HepG2 (cell line): ENCODE measurements around the gene KDM4B. TPM values are rescaled to one million over a fixed set of nuclear protein-coding genes. Genes with fewer than 3 reads are reported as not detected.

Experiments used
- ATAC-seq: fragments of 200-7000 bp; cut with Tn5 transposase; 3 replicates; pipeline ENCODE4 v1.9.1; 2020; ENCODE audit warnings: mild to moderate bottlenecking, moderate library complexity
- BruUV-seq: library from RNA; stranded (reverse); fragments of 400-500 nt; replicated peaks from 2 replicates; lab custom pipeline; 2021; lab: Mats Ljungman, UMichigan
- CTCF ChIA-PET: fragments of 300-600 bp; formaldehyde crosslinking; extraction: SDS; loops from one replicate; lab custom pipeline; 2021; ENCODE audit warnings: low total read pairs, inconsistent platforms, low intra/inter-chr PET ratio; lab: Yijun Ruan, JAX
- POLR2A ChIA-PET: fragments of 350-600 bp; sonication (Branson Sonifier 250); formaldehyde crosslinking; loops from one replicate; lab custom pipeline; 2020; ENCODE audit warnings: antibody characterized with exemption, inconsistent platforms; lab: Yijun Ruan, JAX
- DNase-seq: peaks from one replicate; pipeline ENCODE4 v3.0.0-alpha.2; 2015; ENCODE audit warnings: low spot score
- FAIRE-seq: peaks from 3 replicates; lab custom pipeline; 2011; peaks lifted over from hg19 to GRCh38; lab: Jason Lieb, UNC
- H2AFZ ChIP-seq: one replicate; pipeline ENCODE4 v1.6.1; 2011; ENCODE audit warnings: low read length, inconsistent platforms
- H3K27ac ChIP-seq: fragments of 300-600 bp; 3 replicates; pipeline ENCODE4 v1.8.0; 2011; ENCODE audit warnings: mixed run types, mild to moderate bottlenecking, mixed read lengths, low read length, inconsistent platforms; ENCODE audit not compliant: insufficient read depth; ENCODE audit errors: extremely low read length
- H3K27me3 ChIP-seq, 2 experiments: fragments of 200-600 bp in 1 of 2; 2 replicates in 1 of 2; 3 replicates in 1 of 2; pipeline versions ENCODE4 v1.6.0 to v1.8.0; 2011; ENCODE audit warnings: low read length in 2 of 2, mild to moderate bottlenecking in 2 of 2, moderate library complexity in 2 of 2, inconsistent platforms in 1 of 2; ENCODE audit not compliant: insufficient read depth in 2 of 2, control insufficient read depth in 1 of 2
- H3K36me3 ChIP-seq, 2 experiments: fragments of 200-600 bp in 1 of 2; replicated peaks in 1 of 2; 2 replicates in 1 of 2; 3 replicates in 1 of 2; pipeline versions ENCODE4 v1.5.1 to v1.8.0; 2011; ENCODE audit warnings: low read length in 2 of 2, inconsistent platforms in 1 of 2; ENCODE audit not compliant: insufficient read depth in 2 of 2, control insufficient read depth in 1 of 2
- H3K4me1 ChIP-seq: 2 replicates; pipeline ENCODE4 v1.5.1; 2012; ENCODE audit warnings: low read length, inconsistent platforms; ENCODE audit not compliant: insufficient read depth
- H3K4me2 ChIP-seq: 2 replicates; pipeline ENCODE4 v1.6.0; 2011; ENCODE audit warnings: low read depth, low read length, inconsistent platforms
- H3K4me3 ChIP-seq, 3 experiments: fragments of 200-600 bp in 1 of 3; sonication (generic), shearing (Covaris generic) in 1 of 3; replicated peaks in 1 of 3; 2 replicates each; pipeline ENCODE4 v1.5.1; 2011 to 2016; ENCODE audit warnings: low read length in 3 of 3, inconsistent platforms in 2 of 3, low read depth in 2 of 3, mild to moderate bottlenecking in 2 of 3, control low read depth in 1 of 3, mixed read lengths in 1 of 3; ENCODE audit not compliant: insufficient read depth in 1 of 3
- H3K79me2 ChIP-seq: one replicate; pipeline ENCODE4 v1.6.1; 2011; ENCODE audit warnings: low read length, inconsistent platforms; ENCODE audit not compliant: insufficient read depth
- H3K9ac ChIP-seq: 2 replicates; pipeline ENCODE4 v1.6.0; 2011; ENCODE audit warnings: mild to moderate bottlenecking, low read depth, low read length, inconsistent platforms; ENCODE audit not compliant: insufficient read depth
- H3K9me3 ChIP-seq: 2 replicates; pipeline ENCODE4 v1.5.1; 2012; ENCODE audit warnings: mild to moderate bottlenecking, low read length
- H4K20me1 ChIP-seq: 2 replicates; pipeline ENCODE4 v1.6.0; 2011; ENCODE audit warnings: inconsistent platforms, mild to moderate bottlenecking, low read length, moderate library complexity; ENCODE audit not compliant: insufficient read depth
- PHB2 ChIP-seq: fragments of 450-650 bp; IDR thresholded peaks from 2 replicates; pipeline ENCODE4 v1.6.1; 2018; ENCODE audit not compliant: partially characterized antibody
- SP140L ChIP-seq: sonication (generic); formaldehyde crosslinking; IDR thresholded peaks from 2 replicates; pipeline ENCODE4 v1.4.0; 2020; ENCODE audit warnings: missing genetic modification reagents, borderline replicate concordance
- ZIK1 ChIP-seq: sonication (generic); formaldehyde crosslinking; IDR thresholded peaks from 2 replicates; pipeline ENCODE4 v1.5.0; 2020; ENCODE audit warnings: mild to moderate bottlenecking, low read depth, missing genetic modification reagents, borderline replicate concordance
- ZNF615 ChIP-seq: sonication (generic); formaldehyde crosslinking; IDR thresholded peaks from 2 replicates; pipeline ENCODE4 v1.5.0; 2020; ENCODE audit warnings: mild to moderate bottlenecking, missing genetic modification reagents, borderline replicate concordance
- WGBS: methylation state at CpG from one replicate; pipeline ENCODE4 v1.1.6; 2017; ENCODE audit warnings: low lambda C conversion rate; 5-methylcytosine and 5-hydroxymethylcytosine counted together
- in situ Hi-C: cut with HindIII; loops from 2 replicates; pipeline ENCODE4 v1.10.0; 2017; ENCODE audit warnings: low pct_unique_long_range_greater_than_20kb; ENCODE audit not compliant: extremely low pct_ligation_motif_present
- intact Hi-C: fragments of 100-400 bp; cut with micrococcal nuclease; formaldehyde crosslinking; loops from one replicate; pipeline ENCODE4 v1.10.0; 2022; ENCODE audit not compliant: unreplicated experiment
- polyA plus RNA-seq, 8 experiments: library from polyadenylated mRNA; depleted of rRNA in 3 of 8; stranded (reverse) in 7 of 8; unstranded in 1 of 8; fragments of >200 nt; fragmentation: Illumina TruSeq in 4 of 8; extraction: Trizol in 4 of 8; gene quantifications; 2 replicates each; pipeline versions ENCODE4 v1.2.1 to v1.2.3, GENCODE V29; 2011 to 2016; ENCODE audit warnings: low read depth in 4 of 8, missing spikeins in 1 of 8, mixed read lengths in 1 of 8; ENCODE audit not compliant: insufficient read depth in 1 of 8
- total RNA-seq, 5 experiments: library from RNA; depleted of rRNA; stranded (reverse); fragments of >200 nt; fragmentation: Illumina TruSeq; extraction: Trizol; gene quantifications; 2 replicates each; pipeline ENCODE4 v1.2.3, GENCODE V29; 2016; ENCODE audit warnings: low read depth in 1 of 5
- TF ChIP-seq, protein P1 (sequence below): sonication (generic); formaldehyde crosslinking; IDR thresholded peaks from 2 replicates; pipeline ENCODE4 v1.5.1; 2020; ENCODE audit warnings: mild to moderate bottlenecking, missing genetic modification reagents, borderline replicate concordance
- TF ChIP-seq, protein P2 (sequence below): sonication (generic); formaldehyde crosslinking; IDR thresholded peaks from 2 replicates; pipeline ENCODE4 v1.5.0; 2020; ENCODE audit warnings: missing genetic modification reagents
- TF ChIP-seq, protein P3 (sequence below): sonication (generic); formaldehyde crosslinking; IDR thresholded peaks from 2 replicates; pipeline ENCODE4 v1.4.0; 2020; ENCODE audit warnings: missing genetic modification reagents
- TF ChIP-seq, protein P4 (sequence below): sonication (generic); formaldehyde crosslinking; IDR thresholded peaks from 2 replicates; pipeline ENCODE4 v1.8.0; 2022; ENCODE audit warnings: missing genetic modification reagents, mild to moderate bottlenecking, moderate library complexity, borderline replicate concordance

Gene KDM4B
- total and polyA plus RNA-seq, 2 of the 13 experiments (the other 11 are each of a cell fraction or from before 2014, with no cell fraction given): 4.9 to 14.6 TPM

DNA sequence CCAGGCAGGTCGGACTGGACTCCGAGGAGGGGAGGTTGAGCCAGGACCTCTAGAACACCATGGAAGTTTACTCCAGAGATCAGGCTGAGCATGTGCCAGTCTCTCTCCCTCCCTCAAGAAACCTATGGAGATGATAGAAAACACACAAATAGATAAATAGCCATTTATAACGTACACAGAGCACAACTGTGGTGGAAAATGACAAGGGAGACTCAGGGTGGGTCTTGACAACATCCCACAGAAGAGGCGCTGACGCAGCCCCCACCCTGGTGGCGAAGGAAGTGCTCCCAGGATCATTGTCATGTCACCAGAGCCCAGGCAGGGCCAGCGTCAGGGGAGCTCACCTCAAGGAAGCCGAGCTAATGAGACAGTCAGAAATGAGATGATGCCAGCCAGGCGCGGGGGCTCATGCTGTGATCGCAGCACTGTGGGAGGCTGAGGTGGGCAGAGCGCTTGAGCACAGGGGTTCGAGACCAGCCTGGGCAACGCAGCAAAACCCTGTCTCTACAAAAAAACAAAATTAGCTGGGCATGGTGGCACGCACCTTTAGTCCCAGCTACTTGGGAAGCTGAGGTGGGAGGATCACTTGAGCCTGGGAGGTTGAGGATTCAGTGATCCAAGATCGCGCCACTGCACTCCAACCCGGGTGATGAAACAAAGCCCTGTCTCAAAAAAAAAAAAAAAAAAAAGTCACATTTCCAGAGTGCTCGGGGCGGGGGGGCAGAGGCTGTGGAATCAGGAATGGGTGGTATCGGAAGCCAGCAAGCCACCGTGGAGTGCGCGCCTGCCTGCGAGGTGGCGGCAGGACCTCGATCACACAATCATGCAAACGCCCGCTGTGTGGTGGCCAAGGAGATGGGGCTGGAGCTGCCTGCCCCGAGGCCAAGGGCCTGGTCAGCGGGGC, 178.4 kb downstream of the KDM4B start (continued):
- TF ChIP-seq, protein P1, sequence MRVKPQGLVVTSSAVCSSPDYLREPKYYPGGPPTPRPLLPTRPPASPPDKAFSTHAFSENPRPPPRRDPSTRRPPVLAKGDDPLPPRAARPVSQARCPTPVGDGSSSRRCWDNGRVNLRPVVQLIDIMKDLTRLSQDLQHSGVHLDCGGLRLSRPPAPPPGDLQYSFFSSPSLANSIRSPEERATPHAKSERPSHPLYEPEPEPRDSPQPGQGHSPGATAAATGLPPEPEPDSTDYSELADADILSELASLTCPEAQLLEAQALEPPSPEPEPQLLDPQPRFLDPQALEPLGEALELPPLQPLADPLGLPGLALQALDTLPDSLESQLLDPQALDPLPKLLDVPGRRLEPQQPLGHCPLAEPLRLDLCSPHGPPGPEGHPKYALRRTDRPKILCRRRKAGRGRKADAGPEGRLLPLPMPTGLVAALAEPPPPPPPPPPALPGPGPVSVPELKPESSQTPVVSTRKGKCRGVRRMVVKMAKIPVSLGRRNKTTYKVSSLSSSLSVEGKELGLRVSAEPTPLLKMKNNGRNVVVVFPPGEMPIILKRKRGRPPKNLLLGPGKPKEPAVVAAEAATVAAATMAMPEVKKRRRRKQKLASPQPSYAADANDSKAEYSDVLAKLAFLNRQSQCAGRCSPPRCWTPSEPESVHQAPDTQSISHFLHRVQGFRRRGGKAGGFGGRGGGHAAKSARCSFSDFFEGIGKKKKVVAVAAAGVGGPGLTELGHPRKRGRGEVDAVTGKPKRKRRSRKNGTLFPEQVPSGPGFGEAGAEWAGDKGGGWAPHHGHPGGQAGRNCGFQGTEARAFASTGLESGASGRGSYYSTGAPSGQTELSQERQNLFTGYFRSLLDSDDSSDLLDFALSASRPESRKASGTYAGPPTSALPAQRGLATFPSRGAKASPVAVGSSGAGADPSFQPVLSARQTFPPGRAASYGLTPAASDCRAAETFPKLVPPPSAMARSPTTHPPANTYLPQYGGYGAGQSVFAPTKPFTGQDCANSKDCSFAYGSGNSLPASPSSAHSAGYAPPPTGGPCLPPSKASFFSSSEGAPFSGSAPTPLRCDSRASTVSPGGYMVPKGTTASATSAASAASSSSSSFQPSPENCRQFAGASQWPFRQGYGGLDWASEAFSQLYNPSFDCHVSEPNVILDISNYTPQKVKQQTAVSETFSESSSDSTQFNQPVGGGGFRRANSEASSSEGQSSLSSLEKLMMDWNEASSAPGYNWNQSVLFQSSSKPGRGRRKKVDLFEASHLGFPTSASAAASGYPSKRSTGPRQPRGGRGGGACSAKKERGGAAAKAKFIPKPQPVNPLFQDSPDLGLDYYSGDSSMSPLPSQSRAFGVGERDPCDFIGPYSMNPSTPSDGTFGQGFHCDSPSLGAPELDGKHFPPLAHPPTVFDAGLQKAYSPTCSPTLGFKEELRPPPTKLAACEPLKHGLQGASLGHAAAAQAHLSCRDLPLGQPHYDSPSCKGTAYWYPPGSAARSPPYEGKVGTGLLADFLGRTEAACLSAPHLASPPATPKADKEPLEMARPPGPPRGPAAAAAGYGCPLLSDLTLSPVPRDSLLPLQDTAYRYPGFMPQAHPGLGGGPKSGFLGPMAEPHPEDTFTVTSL: no peak
- TF ChIP-seq, protein P2, sequence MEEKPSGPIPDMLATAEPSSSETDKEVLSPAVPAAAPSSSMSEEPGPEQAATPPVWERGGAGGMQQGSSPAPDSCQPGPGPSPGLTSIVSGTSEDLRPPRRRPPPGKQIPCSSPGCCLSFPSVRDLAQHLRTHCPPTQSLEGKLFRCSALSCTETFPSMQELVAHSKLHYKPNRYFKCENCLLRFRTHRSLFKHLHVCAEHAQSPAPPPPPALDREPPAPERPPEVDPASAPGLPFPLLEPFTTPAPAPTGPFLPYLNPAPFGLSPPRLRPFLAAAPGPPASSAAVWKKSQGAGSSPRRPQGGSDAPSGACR (CRISPR knock-in tag): no peak

DNA sequence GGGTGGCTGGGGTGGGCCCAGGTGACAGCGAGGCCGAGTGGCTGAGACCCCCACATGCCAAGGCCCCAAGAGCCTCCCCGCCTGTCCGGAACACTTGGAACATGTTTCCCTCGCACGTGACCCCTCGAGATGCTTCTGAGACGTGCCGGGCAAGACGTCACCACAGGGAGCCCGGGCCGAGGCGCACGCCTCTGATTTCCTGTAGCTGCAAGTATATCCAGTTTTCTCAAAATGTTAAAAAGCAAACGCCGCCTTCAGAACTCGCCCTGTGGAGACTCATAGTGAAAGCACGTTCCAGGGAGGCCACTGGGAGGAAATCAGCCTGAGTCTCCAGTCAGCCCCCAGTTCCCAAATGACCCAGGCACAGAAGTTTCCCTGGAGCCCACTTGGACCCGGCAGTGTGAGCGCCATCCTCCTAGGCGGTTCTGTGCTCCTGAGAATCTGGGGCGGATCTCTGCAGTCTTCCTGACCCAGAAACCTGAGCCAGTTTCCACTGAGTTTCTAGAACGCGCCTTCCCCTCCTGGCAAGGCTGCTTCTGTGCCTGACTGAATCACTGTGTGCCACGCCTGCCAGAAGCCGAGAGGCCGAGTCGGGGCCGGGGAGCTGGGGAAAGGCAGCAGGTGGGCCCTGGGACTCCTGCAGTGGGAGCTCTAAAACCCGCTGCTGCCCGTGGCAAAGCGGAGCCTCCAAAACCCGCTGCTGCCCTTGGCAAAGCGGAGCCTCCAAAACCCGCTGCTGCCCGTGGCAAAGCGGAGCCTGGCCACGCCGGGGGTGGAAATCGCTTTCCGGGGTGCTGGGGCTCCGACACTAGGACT, 179.3 kb downstream of the KDM4B start:
- Histone ChIP-seq H3K4me3 (no peak overlapping the region), H4K20me1 (no peaks in the 10 kb centered on the region), H3K4me1 (no peaks in the 10 kb centered on the region), H3K27me3 (no peaks in the 10 kb centered on the region), H3K9ac (no peak overlapping the region), H3K9me3 (no peaks in the 10 kb centered on the region), H2AFZ (no peak overlapping the region), H3K4me2 (no peak overlapping the region), H3K36me3 (peaks cover 14 to 17% of the 10 kb centered on the region in 2 experiments; a peak in 4 of 5 replicates), H3K79me2 (no peaks in the 10 kb centered on the region), H3K27ac (no peak overlapping the region)
- in situ Hi-C loops: no loop called here
- intact Hi-C loops: no loop called here
- POLR2A ChIA-PET: no interaction called here
- no peak for ATAC-seq
- DNase-seq: no peak
- WGBS: 95% methylated on average over 15 of the region's 42 CpGs
- no TSS peak for BruUV-seq
- CTCF ChIA-PET: no interaction called here
- FAIRE-seq: no peak
- TF ChIP-seq, protein P3, sequence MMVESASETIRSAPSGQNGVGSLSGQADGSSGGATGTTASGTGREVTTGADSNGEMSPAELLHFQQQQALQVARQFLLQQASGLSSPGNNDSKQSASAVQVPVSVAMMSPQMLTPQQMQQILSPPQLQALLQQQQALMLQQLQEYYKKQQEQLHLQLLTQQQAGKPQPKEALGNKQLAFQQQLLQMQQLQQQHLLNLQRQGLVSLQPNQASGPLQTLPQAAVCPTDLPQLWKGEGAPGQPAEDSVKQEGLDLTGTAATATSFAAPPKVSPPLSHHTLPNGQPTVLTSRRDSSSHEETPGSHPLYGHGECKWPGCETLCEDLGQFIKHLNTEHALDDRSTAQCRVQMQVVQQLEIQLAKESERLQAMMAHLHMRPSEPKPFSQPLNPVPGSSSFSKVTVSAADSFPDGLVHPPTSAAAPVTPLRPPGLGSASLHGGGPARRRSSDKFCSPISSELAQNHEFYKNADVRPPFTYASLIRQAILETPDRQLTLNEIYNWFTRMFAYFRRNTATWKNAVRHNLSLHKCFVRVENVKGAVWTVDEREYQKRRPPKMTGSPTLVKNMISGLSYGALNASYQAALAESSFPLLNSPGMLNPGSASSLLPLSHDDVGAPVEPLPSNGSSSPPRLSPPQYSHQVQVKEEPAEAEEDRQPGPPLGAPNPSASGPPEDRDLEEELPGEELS (CRISPR knock-in tag): no peak
- TF ChIP-seq, protein P4, sequence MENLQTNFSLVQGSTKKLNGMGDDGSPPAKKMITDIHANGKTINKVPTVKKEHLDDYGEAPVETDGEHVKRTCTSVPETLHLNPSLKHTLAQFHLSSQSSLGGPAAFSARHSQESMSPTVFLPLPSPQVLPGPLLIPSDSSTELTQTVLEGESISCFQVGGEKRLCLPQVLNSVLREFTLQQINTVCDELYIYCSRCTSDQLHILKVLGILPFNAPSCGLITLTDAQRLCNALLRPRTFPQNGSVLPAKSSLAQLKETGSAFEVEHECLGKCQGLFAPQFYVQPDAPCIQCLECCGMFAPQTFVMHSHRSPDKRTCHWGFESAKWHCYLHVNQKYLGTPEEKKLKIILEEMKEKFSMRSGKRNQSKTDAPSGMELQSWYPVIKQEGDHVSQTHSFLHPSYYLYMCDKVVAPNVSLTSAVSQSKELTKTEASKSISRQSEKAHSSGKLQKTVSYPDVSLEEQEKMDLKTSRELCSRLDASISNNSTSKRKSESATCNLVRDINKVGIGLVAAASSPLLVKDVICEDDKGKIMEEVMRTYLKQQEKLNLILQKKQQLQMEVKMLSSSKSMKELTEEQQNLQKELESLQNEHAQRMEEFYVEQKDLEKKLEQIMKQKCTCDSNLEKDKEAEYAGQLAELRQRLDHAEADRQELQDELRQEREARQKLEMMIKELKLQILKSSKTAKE (CRISPR knock-in tag): no peak
- TF ChIP-seq ZNF615 (CRISPR knock-in tag): no peak
- TF ChIP-seq SP140L: no peak
- no peak for TF ChIP-seq PHB2
- no peak for TF ChIP-seq ZIK1 (CRISPR knock-in tag)
